Measurements from ENCODE around the gene STK25. TPM values are rescaled to one million over a fixed set of nuclear protein-coding genes. Genes with fewer than 3 reads are reported as not detected.

The STK25 gene
- total RNA-seq, 2 experiments from 2014 or later = 120 to 201 TPM

GRCh38 chr2:241460631-241461030 is 47.8 kb downstream of the STK25 start:
- TF ChIP-seq CTCF (conservative IDR thresholded peaks at IDR 0.05; ENCODE audit: low read length) (no peak), EZH2phosphoT487 (IDR thresholded peaks at IDR 0.05; ENCODE audit: borderline replicate concordance, low read depth, low read length) (no peak)

DNA sequence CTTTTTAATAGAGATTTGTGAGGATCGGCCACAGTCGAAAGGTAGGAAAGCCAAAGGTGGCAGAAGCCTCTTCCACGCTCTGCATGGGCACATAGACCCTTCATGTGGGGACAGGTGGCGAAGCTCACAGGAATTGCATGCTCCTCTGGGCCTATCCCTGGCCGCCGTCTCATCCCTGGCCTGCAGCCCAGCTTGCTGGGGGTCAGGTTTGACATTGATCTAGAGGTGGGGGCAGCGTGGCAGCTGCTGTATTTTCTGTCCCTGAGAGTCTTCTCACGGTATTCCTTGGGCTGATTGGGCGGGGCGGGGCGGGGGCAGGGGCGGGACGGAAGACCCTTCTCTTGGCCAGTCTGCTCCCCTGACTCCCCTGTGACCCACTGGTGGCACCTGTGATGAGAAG is 48.9 kb downstream of the STK25 start:
- no peaks in the 10 kb centered on the region for H3K79me2 ChIP-seq (ENCODE audit: insufficient read depth, low read depth, low read length)
- H3K9me2 ChIP-seq (ENCODE audit: insufficient read depth, low read length) = no peaks in the 10 kb centered on the region
- TF ChIP-seq EZH2phosphoT487 (IDR thresholded peaks at IDR 0.05; ENCODE audit: borderline replicate concordance, low read depth, low read length) (no peak), CTCF (conservative IDR thresholded peaks at IDR 0.05; ENCODE audit: low read length) (no peak)
- no peak overlapping the region for H3K27ac ChIP-seq (ENCODE audit: low read depth, low read length, poor library complexity, severe bottlenecking)
- DNase-seq (ENCODE audit: low spot score) = no peak
- no peak overlapping the region for H2AFZ ChIP-seq (ENCODE audit: low read length)
- intact Hi-C loops (cut with micrococcal nuclease; ENCODE audit: unreplicated experiment) = no loop called here
- POLR2A ChIA-PET = no interaction called here
- CTCF ChIA-PET (ENCODE audit: unreplicated experiment) = no interaction called here
- BruUV-seq (replicated peaks) = no TSS peak
- H3K9me3 ChIP-seq (ENCODE audit: low read length) = no peaks in the 10 kb centered on the region
- no peak overlapping the region for H3K4me2 ChIP-seq (ENCODE audit: low read length)
- H3K36me3 ChIP-seq (ENCODE audit: insufficient read depth, low read length) = no peaks in the 10 kb centered on the region
- H3K4me3 ChIP-seq (ENCODE audit: low read depth, low read length, poor library complexity, severe bottlenecking) = no peak overlapping the region
- peaks cover 3% of the 10 kb centered on the region; the same call in 1 of the 2 replicates for H4K20me1 ChIP-seq (ENCODE audit: insufficient read depth, low read length)
- H3K4me1 ChIP-seq (ENCODE audit: insufficient read depth, low read length, poor library complexity, severe bottlenecking) = no peaks in the 10 kb centered on the region

More at GRCh38 chr2:241460631-241461030, 47.8 kb downstream of the STK25 start:
- H3K4me2 ChIP-seq (ENCODE audit: low read length) = no peak overlapping the region
- H3K4me3 ChIP-seq (ENCODE audit: low read depth, low read length, poor library complexity, severe bottlenecking) = no peak overlapping the region
- H3K4me1 ChIP-seq (ENCODE audit: insufficient read depth, low read length, poor library complexity, severe bottlenecking) = no peaks in the 10 kb centered on the region
- H3K79me2 ChIP-seq (ENCODE audit: insufficient read depth, low read depth, low read length) = no peaks in the 10 kb centered on the region
- no peak overlapping the region for H3K27ac ChIP-seq (ENCODE audit: low read depth, low read length, poor library complexity, severe bottlenecking)
- CTCF ChIA-PET (ENCODE audit: unreplicated experiment) = no interaction called here
- no peaks in the 10 kb centered on the region for H4K20me1 ChIP-seq (ENCODE audit: insufficient read depth, low read length)
- POLR2A ChIA-PET = no interaction called here
- no peak overlapping the region for H2AFZ ChIP-seq (ENCODE audit: low read length)
- H3K9me2 ChIP-seq (ENCODE audit: insufficient read depth, low read length) = no peaks in the 10 kb centered on the region
- no peak for DNase-seq (ENCODE audit: low spot score)
- H3K36me3 ChIP-seq (ENCODE audit: insufficient read depth, low read length) = no peaks in the 10 kb centered on the region
- intact Hi-C loops (cut with micrococcal nuclease; ENCODE audit: unreplicated experiment) = no loop called here
- no TSS peak for BruUV-seq (replicated peaks)
- H3K9me3 ChIP-seq (ENCODE audit: low read length) = no peaks in the 10 kb centered on the region

- Histone ChIP-seq H3K79me2 (ENCODE audit: insufficient read depth, low read depth, low read length) (no peaks in the 10 kb centered on the region), H3K9me2 (ENCODE audit: insufficient read depth, low read length) (no peaks in the 10 kb centered on the region), H3K4me2 (ENCODE audit: low read length) (no peak overlapping the region), H4K20me1 (ENCODE audit: insufficient read depth, low read length) (peaks cover 3% of the 10 kb centered on the region; the same call in 1 of the 2 replicates), H3K9me3 (ENCODE audit: low read length) (no peaks in the 10 kb centered on the region), H3K27ac (ENCODE audit: low read depth, low read length, poor library complexity, severe bottlenecking) (no peak overlapping the region), H3K4me1 (ENCODE audit: insufficient read depth, low read length, poor library complexity, severe bottlenecking) (no peaks in the 10 kb centered on the region), H3K4me3 (ENCODE audit: low read depth, low read length, poor library complexity, severe bottlenecking) (no peak overlapping the region), H2AFZ (ENCODE audit: low read length) (no peak overlapping the region), H3K36me3 (ENCODE audit: insufficient read depth, low read length) (no peaks in the 10 kb centered on the region)
- DNase-seq (ENCODE audit: low spot score) = no peak
- intact Hi-C loops (cut with micrococcal nuclease; ENCODE audit: unreplicated experiment) = no loop called here
- ChIA-PET POLR2A (no interaction called here), CTCF (ENCODE audit: unreplicated experiment) (no interaction called here)
- TF ChIP-seq EZH2phosphoT487 (IDR thresholded peaks at IDR 0.05; ENCODE audit: borderline replicate concordance, low read depth, low read length) (no peak), CTCF (conservative IDR thresholded peaks at IDR 0.05; ENCODE audit: low read length) (no peak)
- BruUV-seq (replicated peaks) = no TSS peak
Observed at GRCh38 chr2:241458687-241459086, 49.7 kb downstream of the STK25 start.
